ENCODE measurements around the gene ZFAND4.
"Not testable (repeated sequence)": the region's sequence is repeated elsewhere in the genome, so short reads cannot be mapped to it uniquely, and the experiment has no call there.

Gene ZFAND4

DNA sequence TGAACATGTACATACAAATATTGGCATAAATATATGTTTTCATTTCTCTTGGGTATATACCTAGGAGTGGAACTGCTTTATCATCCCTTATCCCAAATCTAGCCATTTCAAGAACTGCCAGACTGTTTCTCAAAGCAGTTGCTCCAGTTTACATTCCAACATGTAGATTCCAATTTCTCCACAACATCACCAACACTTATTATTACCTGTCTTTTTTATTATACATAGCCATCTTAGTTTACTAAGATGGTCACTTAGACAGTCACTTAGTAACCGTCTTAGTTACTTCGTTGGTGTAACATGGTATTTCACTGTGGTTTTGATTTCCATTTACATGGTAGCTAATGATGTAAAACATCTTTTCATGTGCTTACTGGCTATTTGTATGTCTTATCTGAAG lies 82.7 kb downstream of the ZFAND4 start:
- DNase-seq (ENCODE audit: low read depth in 2 of 2) = no peak

DNA sequence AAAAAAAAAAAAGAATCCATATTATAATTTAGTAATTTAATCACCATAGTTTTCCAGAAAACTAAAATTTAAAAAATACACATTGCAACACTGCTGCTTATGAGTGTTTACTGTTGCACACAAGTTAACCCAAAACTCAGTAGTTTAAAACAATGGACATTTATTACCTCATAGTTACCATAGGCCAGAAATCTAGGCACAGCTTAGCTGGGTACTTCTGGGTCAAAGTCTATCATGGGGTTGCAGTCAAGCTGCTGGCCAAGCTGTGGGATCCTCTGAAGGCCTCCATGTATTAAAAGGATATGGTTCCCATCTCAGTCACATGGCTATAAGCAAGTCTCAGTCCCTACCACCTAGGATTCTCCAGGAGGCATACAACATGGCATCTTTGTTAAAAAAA lies 83.6 kb downstream of the ZFAND4 start:
- no peak for DNase-seq (ENCODE audit: low read depth in 2 of 2)

- DNase-seq (ENCODE audit: low read depth in 2 of 2) = no peak
These were observed 86.3 kb downstream of the ZFAND4 start for GRCh38 chr10:45586028-45586824.

DNA sequence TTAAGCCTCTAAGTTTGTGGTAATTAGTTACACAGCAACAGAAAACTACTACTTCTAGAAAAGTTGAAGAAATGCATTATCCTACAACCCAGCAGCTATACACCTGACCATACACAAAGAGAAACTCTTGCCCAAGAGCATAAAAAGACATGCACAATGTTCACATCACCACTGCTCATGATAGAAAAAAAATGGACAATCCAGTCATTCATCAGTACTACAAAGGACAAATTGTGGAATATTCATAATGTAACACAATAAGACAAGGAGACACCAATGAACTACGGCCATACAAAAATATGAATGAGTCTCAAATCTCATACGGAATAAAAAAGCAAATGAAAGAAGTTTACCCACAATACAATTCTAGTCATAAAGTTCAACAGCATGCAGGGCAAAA lies 87.4 kb downstream of the ZFAND4 start:
- no peak for DNase-seq (ENCODE audit: low read depth in 2 of 2)

GRCh38 chr10:45582386-45582781 lies 90.2 kb downstream of the ZFAND4 start:
- DNase-seq (ENCODE audit: low read depth in 2 of 2) = no peak

- no peak for DNase-seq (ENCODE audit: low read depth in 2 of 2)
These were observed 90.8 kb downstream of the ZFAND4 start for GRCh38 chr10:45581582-45582385.

- no peak for DNase-seq (ENCODE audit: low read depth in 2 of 2)
These were observed 91.4 kb downstream of the ZFAND4 start for GRCh38 chr10:45581216-45581549.

- no peak for DNase-seq (ENCODE audit: low read depth in 2 of 2)
These were observed 92.0 kb downstream of the ZFAND4 start for GRCh38 chr10:45580371-45581215.

DNA sequence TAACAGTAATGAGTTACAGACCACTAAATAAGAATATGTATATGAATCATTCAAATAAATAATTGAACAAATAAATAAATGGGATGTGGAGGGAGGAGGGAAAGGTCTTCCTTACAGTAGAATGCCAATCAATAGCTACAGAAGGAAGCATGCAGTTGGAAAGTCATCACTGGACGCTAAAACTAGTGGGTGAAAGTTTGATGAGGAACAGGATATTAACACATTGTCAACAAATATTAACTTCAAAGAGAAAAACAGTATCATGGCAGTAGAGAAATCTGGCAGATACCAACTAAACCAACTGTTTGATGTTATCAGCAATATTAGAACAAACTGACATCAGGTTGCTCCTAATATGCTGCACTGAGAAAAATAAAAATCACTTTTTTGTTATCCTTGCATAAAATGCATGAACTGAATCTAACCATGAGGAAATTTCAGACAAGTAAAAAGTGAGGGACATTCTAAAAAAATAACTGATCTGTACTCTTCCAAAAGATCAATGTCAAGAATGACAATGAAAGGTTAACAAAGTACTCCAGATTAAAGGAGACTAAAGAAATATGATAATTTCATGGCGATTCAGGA lies 94.1 kb downstream of the ZFAND4 start:
- no peak for DNase-seq (ENCODE audit: low read depth in 2 of 2)

GRCh38 chr10:45575966-45576597 lies 96.5 kb downstream of the ZFAND4 start:
- DNase-seq (ENCODE audit: low read depth in 2 of 2) = no peak

GRCh38 chr10:45575032-45575761 lies 97.4 kb downstream of the ZFAND4 start:
- not testable (repeated sequence) for DNase-seq (ENCODE audit: low read depth in 2 of 2)

- DNase-seq (ENCODE audit: low read depth in 2 of 2) = no peak
These were observed 103.1 kb downstream of the ZFAND4 start for GRCh38 chr10:45569471-45569870.

GRCh38 chr10:45566415-45566814 lies 106.2 kb downstream of the ZFAND4 start:
- DNase-seq (ENCODE audit: low read depth in 2 of 2) = no peak
